RWPE2 (cell line): ENCODE data around the gene MYOG.

ENCODE experiments used
- ATAC-seq: fragments of 200-7000 bp; cut with Tn5 transposase; 3 replicates; pipeline ENCODE4 v1.9.1; 2021; ENCODE audit warnings: low read depth
- DNase-seq: peaks from one replicate; pipeline ENCODE4 v3.0.0-alpha.2; 2020; ENCODE audit warnings: low spot score
- H3K27ac ChIP-seq: fragments of 450-650 bp; 2 replicates; pipeline ENCODE4 v1.5.1; 2017; ENCODE audit warnings: mild to moderate bottlenecking; ENCODE audit not compliant: poor library complexity, severe bottlenecking
- H3K27me3 ChIP-seq: fragments of 250-450 bp; sonication (Bioruptor Pico); 2 replicates; pipeline ENCODE4 v1.5.1; 2021; ENCODE audit warnings: mild to moderate bottlenecking, moderate library complexity; ENCODE audit not compliant: insufficient read depth, poor library complexity, severe bottlenecking
- H3K36me3 ChIP-seq: fragments of 250-450 bp; sonication (Bioruptor Pico); 2 replicates; pipeline ENCODE4 v1.5.1; 2020; ENCODE audit warnings: low read depth, mild to moderate bottlenecking, moderate library complexity
- H3K4me1 ChIP-seq: fragments of 250-450 bp; sonication (Bioruptor Pico); 2 replicates; pipeline ENCODE4 v1.5.1; 2021; ENCODE audit warnings: mild to moderate bottlenecking, moderate library complexity; ENCODE audit not compliant: insufficient read depth, poor library complexity, severe bottlenecking
- H3K4me3 ChIP-seq: fragments of 250-450 bp; sonication (Bioruptor Pico); 2 replicates; pipeline ENCODE4 v1.5.1; 2021; ENCODE audit warnings: mild to moderate bottlenecking, moderate library complexity; ENCODE audit not compliant: severe bottlenecking
- H3K9me3 ChIP-seq: fragments of 250-450 bp; sonication (Bioruptor Pico); 2 replicates; pipeline ENCODE4 v1.5.1; 2021; ENCODE audit warnings: mild to moderate bottlenecking, moderate library complexity; ENCODE audit not compliant: severe bottlenecking
- CTCF ChIP-seq: fragments of 450-650 bp; IDR thresholded peaks from one replicate; pipeline ENCODE4 v1.5.1; 2017; ENCODE audit warnings: mild to moderate bottlenecking, moderate library complexity; ENCODE audit not compliant: poor library complexity, severe bottlenecking

MYOG gene

GRCh38 chr1:203065191-203065590 lies 20.6 kb downstream of the MYOG start:
- ATAC-seq = no peak
- Histone ChIP-seq H3K27ac (no peak overlapping the region), H3K4me1 (no peaks in the 10 kb centered on the region), H3K4me3 (no peak overlapping the region), H3K9me3 (no peaks in the 10 kb centered on the region), H3K36me3 (no peaks in the 10 kb centered on the region), H3K27me3 (no peaks in the 10 kb centered on the region)
- no peak for DNase-seq
- TF ChIP-seq CTCF = no peak

GRCh38 chr1:203063287-203063686 lies 22.5 kb downstream of the MYOG start:
- Histone ChIP-seq H3K27me3 (no peaks in the 10 kb centered on the region), H3K27ac (no peak overlapping the region), H3K36me3 (no peaks in the 10 kb centered on the region), H3K9me3 (no peaks in the 10 kb centered on the region), H3K4me1 (no peaks in the 10 kb centered on the region), H3K4me3 (no peak overlapping the region)
- DNase-seq (no peak), ATAC-seq (no peak)
- TF ChIP-seq CTCF = no peak

- no peak for TF ChIP-seq CTCF
- ATAC-seq (no peak), DNase-seq (no peak)
- no peak overlapping the region for H3K4me3 ChIP-seq
- H3K36me3 ChIP-seq = no peaks in the 10 kb centered on the region
- H3K27ac ChIP-seq = no peak overlapping the region
- no peaks in the 10 kb centered on the region for H3K4me1 ChIP-seq
- H3K27me3 ChIP-seq = no peaks in the 10 kb centered on the region
- H3K9me3 ChIP-seq = no peaks in the 10 kb centered on the region
Measured at GRCh38 chr1:203060115-203060514, 25.7 kb downstream of the MYOG start.

GRCh38 chr1:203059485-203059884 lies 26.3 kb downstream of the MYOG start:
- no peaks in the 10 kb centered on the region for H3K27me3 ChIP-seq
- DNase-seq (no peak), ATAC-seq (no peak)
- H3K4me1 ChIP-seq = no peaks in the 10 kb centered on the region
- H3K36me3 ChIP-seq = no peaks in the 10 kb centered on the region
- no peak overlapping the region for H3K4me3 ChIP-seq
- no peak overlapping the region for H3K27ac ChIP-seq
- no peaks in the 10 kb centered on the region for H3K9me3 ChIP-seq
- no peak for TF ChIP-seq CTCF

- DNase-seq = no peak
- H3K27ac ChIP-seq = no peak overlapping the region
- no peak overlapping the region for H3K4me3 ChIP-seq
- no peaks in the 10 kb centered on the region for H3K36me3 ChIP-seq
- H3K27me3 ChIP-seq = no peaks in the 10 kb centered on the region
- no peak for ATAC-seq
- no peaks in the 10 kb centered on the region for H3K9me3 ChIP-seq
- no peaks in the 10 kb centered on the region for H3K4me1 ChIP-seq
- TF ChIP-seq CTCF = no peak
Measured at GRCh38 chr1:203058676-203058935, 27.2 kb downstream of the MYOG start.
